ENCODE measurements around the gene LYRM4. TPM values are rescaled to one million over a fixed set of nuclear protein-coding genes. Genes with fewer than 3 reads are reported as not detected.

LYRM4 gene
- total RNA-seq: 20.4 TPM
- long read RNA-seq, full-length matches to known transcripts: 17 of 21 reads
- long read RNA-seq, partial matches to known transcripts: 0 of 21 reads
- long read RNA-seq, other reads (novel, unspliced or antisense): 4 of 21 reads

- Histone ChIP-seq H3K4me1 (peaks cover 13% of the 10 kb centered on the region), H3K9me3 (no peaks in the 10 kb centered on the region), H3K4me3 (peak within 1 kb of the TSS; percentile 86), H3K36me3 (no peaks in the 10 kb centered on the region), H3K27ac (peak within 1 kb of the TSS; percentile 99), H3K27me3 (no peaks in the 10 kb centered on the region)
- no peak for TF ChIP-seq CTCF (IDR thresholded peaks at IDR 0.05)
- intact Hi-C loops (cut with DNase I): no loop called here
- DNase-seq (peak; percentile 96), ATAC-seq (peak; percentile 97)
Measured at GRCh38 chr6:5260661-5261544, at the start of gene LYRM4, which contains the start of gene FARS2. Gene LYRM4, minus strand, starts transcription at chr6:5260950. Its CDS starts 217 bp downstream, at chr6:5260733. Gene FARS2, plus strand, starts transcription at chr6:5261513.

GRCh38 chr6:5308066-5308465 lies 47.3 kb upstream of the LYRM4 start:
- TF ChIP-seq CTCF (IDR thresholded peaks at IDR 0.05): no peak
- no peaks in the 10 kb centered on the region for H3K36me3 ChIP-seq
- intact Hi-C loops (cut with DNase I): no loop called here
- no peak overlapping the region for H3K27ac ChIP-seq
- H3K27me3 ChIP-seq: no peaks in the 10 kb centered on the region
- H3K9me3 ChIP-seq: no peaks in the 10 kb centered on the region
- ATAC-seq: no peak
- DNase-seq: no peak
- no peaks in the 10 kb centered on the region for H3K4me1 ChIP-seq
- no peak overlapping the region for H3K4me3 ChIP-seq

- Histone ChIP-seq H3K4me1 (no peaks in the 10 kb centered on the region), H3K36me3 (no peaks in the 10 kb centered on the region), H3K4me3 (no peak overlapping the region), H3K27ac (no peak overlapping the region), H3K27me3 (no peaks in the 10 kb centered on the region), H3K9me3 (no peaks in the 10 kb centered on the region)
- intact Hi-C loops (cut with DNase I): no loop called here
- DNase-seq: no peak
- no peak for ATAC-seq
- TF ChIP-seq CTCF (IDR thresholded peaks at IDR 0.05): no peak
Measured at GRCh38 chr6:5307058-5307457, 46.3 kb upstream of the LYRM4 start.

- Histone ChIP-seq H3K4me1 (no peaks in the 10 kb centered on the region), H3K36me3 (no peaks in the 10 kb centered on the region), H3K27ac (no peak overlapping the region), H3K27me3 (no peaks in the 10 kb centered on the region), H3K9me3 (no peaks in the 10 kb centered on the region), H3K4me3 (no peak overlapping the region)
- TF ChIP-seq CTCF (IDR thresholded peaks at IDR 0.05): no peak
- intact Hi-C loops (cut with DNase I): no loop called here
- no peak for ATAC-seq
- DNase-seq: no peak
Measured at GRCh38 chr6:5305968-5306626, 45.3 kb upstream of the LYRM4 start.

- H3K27me3 ChIP-seq: no peaks in the 10 kb centered on the region
- no peak overlapping the region for H3K27ac ChIP-seq
- no peaks in the 10 kb centered on the region for H3K4me1 ChIP-seq
- no peak for DNase-seq
- no peaks in the 10 kb centered on the region for H3K9me3 ChIP-seq
- no peak for ATAC-seq
- H3K36me3 ChIP-seq: no peaks in the 10 kb centered on the region
- H3K4me3 ChIP-seq: no peak overlapping the region
- intact Hi-C loops (cut with DNase I): no loop called here
- no peak for TF ChIP-seq CTCF (IDR thresholded peaks at IDR 0.05)
Measured at GRCh38 chr6:5303682-5304081, 42.9 kb upstream of the LYRM4 start.

Measured in upper lobe of right lung (tissue), 1 donor.